DOHH2 (cell line): Measurements from ENCODE around the gene SERPINB2.

ENCODE experiments used
- H3F3A ChIP-seq: fragments of 200-600 bp; sonication (generic), shearing (Covaris generic); 2 replicates; pipeline ENCODE4 v1.6.0; 2016; ENCODE audit warnings: antibody characterized with exemption, mild to moderate bottlenecking; ENCODE audit not compliant: control insufficient read depth, insufficient read depth
- H3K27ac ChIP-seq: fragments of 200-600 bp; sonication (generic); 2 replicates; pipeline ENCODE4 v1.5.1; 2014; ENCODE audit warnings: low read depth, mild to moderate bottlenecking, low read length, moderate library complexity
- H3K27me3 ChIP-seq: fragments of 200-600 bp; sonication (generic); 2 replicates; pipeline ENCODE4 v1.6.1; 2014; ENCODE audit warnings: mild to moderate bottlenecking, low read length, mixed read lengths; ENCODE audit not compliant: control insufficient read depth
- H3K36me3 ChIP-seq: fragments of 200-600 bp; sonication (generic); 2 replicates; pipeline ENCODE4 v1.6.1; 2014; ENCODE audit warnings: mild to moderate bottlenecking, low read length, moderate library complexity, mixed read lengths; ENCODE audit not compliant: control insufficient read depth
- H3K4me1 ChIP-seq: fragments of 200-600 bp; sonication (generic); 2 replicates; pipeline ENCODE4 v1.6.1; 2014; ENCODE audit warnings: mild to moderate bottlenecking, low read length, mixed read lengths; ENCODE audit not compliant: control insufficient read depth
- H3K4me2 ChIP-seq: fragments of 200-600 bp; sonication (generic); 2 replicates; pipeline ENCODE4 v1.6.0; 2014; ENCODE audit warnings: mild to moderate bottlenecking, low read length, moderate library complexity
- H3K4me3 ChIP-seq: fragments of 200-600 bp; sonication (generic); 2 replicates; pipeline ENCODE4 v1.5.1; 2014; ENCODE audit warnings: mild to moderate bottlenecking, low read length, mixed read lengths
- H3K79me2 ChIP-seq: fragments of 200-600 bp; sonication (generic); 2 replicates; pipeline ENCODE4 v1.6.1; 2014; ENCODE audit warnings: mild to moderate bottlenecking, low read length, mixed read lengths; ENCODE audit not compliant: control insufficient read depth
- H3K9me2 ChIP-seq: fragments of 200-600 bp; sonication (generic); replicated peaks from 2 replicates; pipeline ENCODE4 v1.6.1; 2014; ENCODE audit warnings: mild to moderate bottlenecking, low read length, mixed read lengths; ENCODE audit not compliant: control insufficient read depth
- H3K9me3 ChIP-seq: fragments of 200-600 bp; sonication (generic); 2 replicates; pipeline ENCODE4 v1.6.1; 2014; ENCODE audit warnings: antibody characterized with exemption, low read length, mixed read lengths; ENCODE audit not compliant: control insufficient read depth, insufficient read depth
- H4K20me1 ChIP-seq: fragments of 200-600 bp; sonication (generic); 2 replicates; pipeline ENCODE4 v1.6.0; 2014; ENCODE audit warnings: low read depth, mild to moderate bottlenecking, antibody characterized with exemption, low read length, moderate library complexity; ENCODE audit not compliant: control insufficient read depth, insufficient read depth
- CTCF ChIP-seq: fragments of 200-600 bp; sonication (generic); IDR thresholded peaks from one replicate; pipeline ENCODE4 v1.5.1; 2014; ENCODE audit warnings: antibody characterized with exemption, mild to moderate bottlenecking, low read depth, low read length; ENCODE audit not compliant: poor library complexity, severe bottlenecking
- EZH2phosphoT487 ChIP-seq: fragments of 200-600 bp; sonication (generic); IDR thresholded peaks from 2 replicates; pipeline ENCODE4 v1.6.1; 2017; ENCODE audit warnings: borderline replicate concordance, mild to moderate bottlenecking, antibody characterized with exemption, low read length, moderate library complexity, mixed read lengths

SERPINB2 gene

GRCh38 chr18:63897072-63897471 lies 9.6 kb downstream of the SERPINB2 start:
- no peaks in the 10 kb centered on the region for H3K9me2 ChIP-seq
- peaks cover 5% of the 10 kb centered on the region; the same call in 1 of the 2 replicates for H3K27me3 ChIP-seq
- H3K9me3 ChIP-seq = no peaks in the 10 kb centered on the region
- H3K79me2 ChIP-seq = no peaks in the 10 kb centered on the region
- no peaks in the 10 kb centered on the region for H3F3A ChIP-seq
- no peak overlapping the region for H3K4me2 ChIP-seq
- no peaks in the 10 kb centered on the region for H3K4me1 ChIP-seq
- H3K36me3 ChIP-seq = no peaks in the 10 kb centered on the region
- no peak overlapping the region for H3K27ac ChIP-seq
- TF ChIP-seq EZH2phosphoT487 (no peak), CTCF (no peak)
- H3K4me3 ChIP-seq = no peak overlapping the region
- no peaks in the 10 kb centered on the region for H4K20me1 ChIP-seq

DNA sequence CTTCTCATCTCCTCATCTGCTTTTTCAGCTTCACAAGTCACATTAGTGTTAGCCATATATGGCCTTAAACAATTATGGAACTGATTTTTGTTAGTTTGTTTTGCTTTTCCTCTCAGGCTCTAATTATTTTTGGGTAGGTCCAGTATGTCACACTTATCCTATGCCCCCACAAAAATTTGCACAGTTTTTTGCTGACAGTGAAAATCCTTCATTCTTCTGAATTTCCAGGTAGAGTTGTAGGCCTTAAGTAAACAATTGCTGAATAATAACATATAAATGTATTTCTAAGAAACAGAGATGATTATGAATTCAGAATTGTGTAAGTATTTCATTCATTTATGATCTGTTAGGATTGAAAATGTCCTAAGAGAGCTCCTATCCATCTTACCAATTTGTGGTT lies 11.7 kb downstream of the SERPINB2 start:
- TF ChIP-seq EZH2phosphoT487 = no peak
- TF ChIP-seq CTCF = no peak
- Histone ChIP-seq H3K79me2 (no peaks in the 10 kb centered on the region), H3K4me3 (no peak overlapping the region), H3K4me1 (no peaks in the 10 kb centered on the region), H4K20me1 (no peaks in the 10 kb centered on the region), H3K4me2 (no peak overlapping the region), H3K27me3 (peaks cover 5% of the 10 kb centered on the region; the same call in 1 of the 2 replicates), H3K27ac (no peak overlapping the region), H3K9me2 (no peaks in the 10 kb centered on the region), H3K36me3 (no peaks in the 10 kb centered on the region), H3K9me3 (no peaks in the 10 kb centered on the region), H3F3A (no peaks in the 10 kb centered on the region)

DNA sequence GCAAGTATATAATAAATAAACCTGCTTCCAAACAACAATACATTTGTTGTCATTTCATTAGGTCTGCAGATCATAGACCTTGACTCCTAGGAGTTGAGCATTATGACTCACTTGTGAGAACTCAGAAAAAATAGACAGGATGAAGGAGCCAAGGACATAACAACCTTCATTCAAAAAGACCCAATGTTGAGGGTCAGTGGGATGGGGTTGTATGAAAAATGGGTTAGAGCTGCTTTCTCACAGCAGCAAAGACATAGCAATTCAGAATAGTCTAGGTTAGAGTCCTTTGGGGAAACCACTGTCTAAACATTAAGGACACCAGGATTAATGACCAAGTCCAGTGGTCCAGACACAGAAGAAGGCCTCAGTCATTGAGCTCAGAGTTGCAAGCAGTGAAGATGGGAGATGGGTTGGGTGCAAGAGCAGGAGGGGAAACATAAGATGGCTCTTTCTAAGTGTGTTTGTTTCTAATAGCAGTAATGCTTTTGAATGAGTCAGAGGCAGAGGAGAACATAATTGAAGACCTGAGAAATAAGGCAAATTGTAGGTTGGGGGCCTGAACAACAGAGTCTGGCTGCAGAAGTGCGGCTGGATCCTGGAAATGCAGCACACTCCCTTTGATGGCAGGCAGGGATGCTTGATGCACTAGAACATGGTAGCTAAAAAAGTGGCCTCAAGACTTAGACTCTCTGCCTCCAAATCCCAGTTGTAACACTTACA lies 16.5 kb downstream of the SERPINB2 start:
- Histone ChIP-seq H3K4me3 (no peak overlapping the region), H3F3A (no peaks in the 10 kb centered on the region), H3K9me3 (no peaks in the 10 kb centered on the region), H3K4me1 (no peaks in the 10 kb centered on the region), H3K9me2 (no peaks in the 10 kb centered on the region), H3K79me2 (no peaks in the 10 kb centered on the region), H3K27me3 (no peaks in the 10 kb centered on the region), H3K27ac (no peak overlapping the region), H3K36me3 (no peaks in the 10 kb centered on the region), H3K4me2 (no peak overlapping the region), H4K20me1 (no peaks in the 10 kb centered on the region)
- TF ChIP-seq EZH2phosphoT487 (no peak), CTCF (no peak)

DNA sequence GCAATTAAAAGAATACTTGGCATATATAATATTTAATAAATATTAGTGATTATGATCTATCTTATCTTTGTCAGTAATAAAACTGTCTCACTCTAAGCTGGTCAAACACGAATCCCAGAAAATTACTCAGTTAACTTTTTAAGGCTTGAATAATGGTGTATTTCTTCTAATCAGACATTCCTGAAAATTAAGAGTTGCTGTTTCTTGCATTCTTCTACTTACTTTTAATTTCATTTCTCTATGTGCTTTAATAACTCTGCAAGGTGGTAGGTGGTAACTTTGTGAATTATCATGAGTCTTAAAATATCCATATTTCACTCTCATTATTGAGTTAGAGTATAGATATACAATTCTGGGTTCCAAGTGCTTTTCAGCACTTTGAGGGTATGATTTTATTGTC lies 17.2 kb downstream of the SERPINB2 start:
- Histone ChIP-seq H3K9me2 (no peaks in the 10 kb centered on the region), H4K20me1 (no peaks in the 10 kb centered on the region), H3K27ac (no peak overlapping the region), H3K9me3 (no peaks in the 10 kb centered on the region), H3K36me3 (no peaks in the 10 kb centered on the region), H3K79me2 (no peaks in the 10 kb centered on the region), H3K4me2 (no peak overlapping the region), H3K4me3 (no peak overlapping the region), H3F3A (no peaks in the 10 kb centered on the region), H3K4me1 (no peaks in the 10 kb centered on the region), H3K27me3 (no peaks in the 10 kb centered on the region)
- TF ChIP-seq CTCF = no peak
- no peak for TF ChIP-seq EZH2phosphoT487
